ENCODE results near the gene ARMH2.
"Not testable (repeated sequence)": the region's sequence is repeated elsewhere in the genome, so short reads cannot be mapped to it uniquely, and the experiment has no call there.

ARMH2 gene

GRCh38 chr6:24761851-24762250 lies 36.9 kb downstream of the ARMH2 start:
- DNase-seq = no peak

DNA sequence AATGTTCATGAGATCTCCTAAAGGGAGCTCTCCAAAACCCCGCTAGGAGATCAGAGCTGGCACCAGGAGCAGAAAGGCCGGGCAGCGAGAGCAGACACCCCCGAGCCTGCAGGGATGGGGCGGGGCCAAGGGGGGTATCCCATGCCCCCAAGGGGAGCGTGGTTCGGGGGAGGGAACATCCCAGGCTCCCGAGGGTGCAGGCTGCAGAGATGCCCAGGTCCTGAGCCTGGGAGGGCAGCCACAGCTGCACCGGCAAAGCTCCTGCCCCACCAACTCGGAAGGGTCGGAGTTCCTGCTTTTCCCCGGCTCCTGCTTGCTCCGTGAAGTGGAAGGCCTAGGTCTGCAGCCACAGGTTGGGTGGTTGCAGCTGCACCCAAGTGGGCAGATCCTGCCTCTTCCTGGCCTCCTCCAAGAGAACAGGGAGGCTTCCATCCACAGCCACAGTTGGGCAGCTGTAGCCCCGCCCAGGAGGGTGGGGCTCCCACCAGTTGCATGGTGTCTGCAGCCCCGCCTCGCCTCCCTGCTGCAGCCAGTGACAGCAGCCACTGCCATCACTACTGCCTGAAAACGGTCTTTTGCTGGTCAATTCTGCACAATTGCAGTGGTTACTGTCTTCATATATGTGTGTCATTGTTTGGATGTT lies 37.4 kb downstream of the ARMH2 start:
- DNase-seq = no peak

DNA sequence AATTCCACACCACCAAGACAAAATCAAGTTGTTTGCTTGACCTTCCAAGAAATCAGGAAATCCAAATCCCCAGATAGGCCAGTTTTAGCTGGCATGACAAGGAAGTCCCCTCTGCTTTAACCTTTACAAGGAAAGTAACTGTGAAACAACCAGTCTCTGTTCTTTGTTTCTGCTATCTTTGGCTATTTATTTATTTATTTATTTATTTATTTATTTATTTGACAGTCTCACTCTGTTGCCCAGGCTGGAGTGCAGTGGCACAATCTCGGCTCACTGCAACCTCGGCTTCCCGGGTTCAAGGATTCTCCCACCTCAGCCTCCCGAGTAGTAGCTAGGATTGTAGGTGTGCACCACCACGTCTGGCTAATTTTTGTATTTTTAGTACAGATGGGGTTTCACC lies 38.5 kb downstream of the ARMH2 start:
- no peak for DNase-seq

DNA sequence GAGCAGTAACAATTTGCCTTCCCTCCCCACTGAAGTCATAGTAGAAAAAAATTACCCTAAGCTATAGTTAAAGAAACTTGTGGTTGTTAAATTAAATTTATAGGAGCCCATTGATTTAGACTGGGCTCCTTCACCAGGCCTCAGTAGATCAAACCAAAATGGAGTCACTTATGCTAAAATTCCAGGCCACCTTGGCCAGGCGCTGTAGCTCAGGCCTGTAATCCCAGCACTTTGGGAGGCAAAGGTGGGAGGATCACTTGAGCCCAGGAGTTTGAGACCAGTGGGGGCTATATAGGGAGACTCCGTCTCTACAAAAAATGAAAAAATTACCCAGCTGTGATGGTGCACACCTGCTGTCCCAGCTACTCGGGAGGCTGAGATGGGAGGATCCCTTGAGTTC lies 39.0 kb downstream of the ARMH2 start:
- DNase-seq = no peak

- no peak for DNase-seq
Observed at GRCh38 chr6:24757611-24758010, 41.1 kb downstream of the ARMH2 start.

- no peak for DNase-seq
Observed at GRCh38 chr6:24755279-24755678, 43.4 kb downstream of the ARMH2 start.

DNA sequence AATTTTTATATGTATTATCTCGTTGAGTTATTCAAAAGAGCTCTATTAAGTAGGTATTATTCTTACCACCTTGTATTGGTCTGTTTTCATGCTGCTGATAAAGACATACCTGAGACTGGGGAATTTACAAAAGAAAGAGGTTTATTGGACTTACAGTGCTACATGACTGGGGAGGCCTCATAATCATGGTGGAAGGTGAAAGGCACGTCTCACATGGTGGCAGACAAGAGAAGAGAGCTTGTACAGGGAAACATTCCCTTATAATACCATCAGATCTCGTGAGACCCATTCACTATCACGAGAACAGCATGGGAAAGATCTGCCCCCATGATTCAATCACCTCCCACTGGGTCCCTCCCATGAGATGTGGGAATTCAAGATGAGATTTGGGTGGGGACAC lies 44.3 kb downstream of the ARMH2 start:
- DNase-seq = not testable (repeated sequence)

DNA sequence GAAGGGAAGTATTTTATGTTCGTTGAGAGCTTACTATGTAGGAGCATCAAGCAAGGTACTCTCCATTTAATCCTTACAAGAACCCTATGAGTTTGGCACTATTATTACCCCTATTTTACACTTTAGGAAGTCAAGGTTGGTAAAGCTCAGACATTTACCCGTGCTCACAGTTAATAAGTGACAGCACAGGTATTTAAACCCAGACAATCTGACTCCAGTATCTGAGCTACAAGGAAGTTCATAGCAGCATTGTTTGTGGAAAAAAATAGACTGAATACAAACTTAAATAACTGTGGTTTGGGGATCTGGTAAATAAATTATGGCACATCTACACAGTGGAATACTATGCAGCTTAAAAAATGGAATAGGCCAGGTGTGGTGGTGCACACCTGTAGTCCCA lies 45.2 kb downstream of the ARMH2 start:
- DNase-seq = no peak

- DNase-seq = no peak
Observed at GRCh38 chr6:24752917-24753492, 45.7 kb downstream of the ARMH2 start.

GRCh38 chr6:24752503-24752902 lies 46.2 kb downstream of the ARMH2 start:
- DNase-seq = no peak

- DNase-seq = not testable (repeated sequence)
Observed at GRCh38 chr6:24750878-24751277, 47.8 kb downstream of the ARMH2 start.

GRCh38 chr6:24749297-24749696 lies 49.4 kb downstream of the ARMH2 start:
- DNase-seq = no peak

All from eye (tissue), 1 donor.